B cell (primary cell): ENCODE measurements around the gene RBM28. TPM values are rescaled to one million over a fixed set of nuclear protein-coding genes. Genes with fewer than 3 reads are reported as not detected.

Source experiments
- ATAC-seq: fragments of 200-7000 bp; cut with Tn5 transposase; one replicate; pipeline ENCODE4 v1.10.0; 2021; ENCODE audit warnings: low read depth, mild to moderate bottlenecking, moderate number of reproducible peaks, moderate library complexity
- CTCF ChIA-PET: fragments of 350-600 bp; sonication (Branson Sonifier 250); formaldehyde crosslinking; loops from one replicate; lab custom pipeline; 2021; ENCODE audit warnings: antibody characterized with exemption, inconsistent platforms; lab: Charles Lee
- POLR2A ChIA-PET: fragments of 350-600 bp; sonication (Branson Sonifier 250); formaldehyde crosslinking; loops from one replicate; lab custom pipeline; 2021; ENCODE audit warnings: antibody characterized with exemption; lab: Charles Lee
- DNase-seq: peaks from one replicate; pipeline ENCODE4 v3.0.0; 2013
- H2AFZ ChIP-seq: 2 replicates; pipeline ENCODE4 v1.6.1; 2012; ENCODE audit warnings: mild to moderate bottlenecking, low read depth, low read length; ENCODE audit not compliant: insufficient read depth, poor library complexity, severe bottlenecking
- H3K27ac ChIP-seq, 2 donors: 1 replicate in 1 of 2; 2 replicates in 1 of 2; pipeline ENCODE4 v1.5.1; 2012 to 2013; ENCODE audit warnings: low read length in 2 of 2, mild to moderate bottlenecking in 2 of 2, moderate library complexity in 1 of 2
- H3K27me3 ChIP-seq, 4 experiments: fragments of 200-600 bp in 1 of 4; sonication (generic) in 1 of 4; replicated peaks in 1 of 4; 1 replicate in 2 of 4; 2 replicates in 2 of 4; pipeline versions ENCODE4 v1.6.1 to v1.7.0; 2013 to 2016; ENCODE audit warnings: low read length in 3 of 4, mild to moderate bottlenecking in 2 of 4, mixed read lengths in 1 of 4, moderate library complexity in 1 of 4; ENCODE audit not compliant: insufficient read depth in 4 of 4, control insufficient read depth in 3 of 4; ENCODE audit errors: control extremely low read depth in 1 of 4
- H3K36me3 ChIP-seq, 2 experiments: replicated peaks in 1 of 2; 1 replicate in 1 of 2; 2 replicates in 1 of 2; pipeline versions ENCODE4 v1.6.1 to v1.7.1; 2013; ENCODE audit warnings: low read length in 1 of 2; ENCODE audit not compliant: insufficient read depth in 2 of 2, control insufficient read depth in 1 of 2; ENCODE audit errors: control extremely low read depth in 1 of 2, extremely low read depth in 1 of 2
- H3K4me1 ChIP-seq, 2 donors: fragments of 200-600 bp in 1 of 2; sonication (generic) in 1 of 2; 1 replicate in 1 of 2; 2 replicates in 1 of 2; pipeline versions ENCODE4 v1.5.1 to v1.6.1; 2013 to 2017; ENCODE audit warnings: low read length in 2 of 2; ENCODE audit not compliant: control insufficient read depth in 2 of 2, insufficient read depth in 2 of 2
- H3K4me2 ChIP-seq: replicated peaks from 2 replicates; pipeline ENCODE3; 2012; ENCODE audit warnings: mild to moderate bottlenecking, low read depth, low read length; ENCODE audit not compliant: poor library complexity, severe bottlenecking
- H3K4me3 ChIP-seq, 5 experiments: fragments of 200-600 bp in 1 of 5; sonication (generic) in 1 of 5; 1 replicate in 3 of 5; 2 replicates in 2 of 5; pipeline versions ENCODE4 v1.5.1 to v1.7.0; 2011 to 2016; ENCODE audit warnings: low read length in 4 of 5, mild to moderate bottlenecking in 4 of 5, low read depth in 2 of 5, control low read depth in 1 of 5, moderate library complexity in 1 of 5; ENCODE audit not compliant: insufficient read depth in 1 of 5; ENCODE audit errors: control extremely low read depth in 1 of 5, extremely low read depth in 1 of 5
- H3K79me2 ChIP-seq: fragments of 200-600 bp; sonication (generic); one replicate; pipeline ENCODE4 v1.6.0; 2016; ENCODE audit warnings: low read length; ENCODE audit not compliant: control insufficient read depth, insufficient read depth
- H3K9ac ChIP-seq: fragments of 200-600 bp; sonication (generic); 2 replicates; pipeline ENCODE4 v1.6.1; 2017; ENCODE audit warnings: mild to moderate bottlenecking, low read length, moderate library complexity
- H3K9me3 ChIP-seq, 3 donors: one replicate each; pipeline versions ENCODE4 v1.6.1 to v1.7.1; 2013; ENCODE audit warnings: low read length in 2 of 3; ENCODE audit not compliant: control insufficient read depth in 2 of 3, insufficient read depth in 1 of 3; ENCODE audit errors: control extremely low read depth in 1 of 3
- H4K20me1 ChIP-seq: 2 replicates; pipeline ENCODE4 v1.6.0; 2012; ENCODE audit warnings: mild to moderate bottlenecking, low read length; ENCODE audit not compliant: insufficient read depth, control insufficient read depth, poor library complexity, severe bottlenecking
- H3K27ac Mint-ChIP-seq: one replicate; pipeline ENCODE4 v1.8.0; 2021; ENCODE audit warnings: mixed read lengths
- H3K27me3 Mint-ChIP-seq: one replicate; pipeline ENCODE4 v1.8.0; 2021; ENCODE audit warnings: mixed read lengths
- H3K4me1 Mint-ChIP-seq: one replicate; pipeline ENCODE4 v1.8.0; 2021; ENCODE audit warnings: mixed read lengths
- H3K4me3 Mint-ChIP-seq: one replicate; pipeline ENCODE4 v1.8.0; 2021; ENCODE audit warnings: mixed read lengths
- H3K9me3 Mint-ChIP-seq: one replicate; pipeline ENCODE4 v1.8.0; 2022; ENCODE audit warnings: mixed read lengths; ENCODE audit not compliant: insufficient read depth
- EZH2 ChIP-seq: IDR thresholded peaks from 2 replicates; pipeline ENCODE4 v1.6.1; 2012; ENCODE audit warnings: borderline replicate concordance, low read depth, mild to moderate bottlenecking, moderate library complexity, low read length; ENCODE audit not compliant: insufficient read depth, poor library complexity, severe bottlenecking
- WGBS: methylation state at CpG from one replicate; pipeline ENCODE4 v1.1.5; 2013; ENCODE audit warnings: missing lambda C conversion rate; ENCODE audit not compliant: insufficient coverage; 5-methylcytosine and 5-hydroxymethylcytosine counted together
- intact Hi-C: fragments of 100-400 bp; cut with micrococcal nuclease; formaldehyde crosslinking; loops from one replicate; pipeline ENCODE4 v1.10.0; 2022
- polyA plus RNA-seq: library from polyadenylated mRNA; depleted of rRNA; stranded (reverse); fragments of >200 nt; gene quantifications from 2 replicates; pipeline ENCODE4 v1.2.3, GENCODE V29; 2012
- total RNA-seq, 2 donors: library from RNA; stranded (reverse); fragments of 120-200 nt in 1 of 2; gene quantifications; 1 replicate in 1 of 2; 2 replicates in 1 of 2; pipeline versions ENCODE4 v1.2.3 to v1.2.4, GENCODE V29; 2013 to 2022
- TF ChIP-seq, protein P1 (sequence below): fragments of 200-600 bp; IDR thresholded peaks from one replicate; pipeline ENCODE4 v1.8.0; 2022; ENCODE audit warnings: antibody characterized with exemption, mild to moderate bottlenecking

The RBM28 gene
- total and polyA plus RNA-seq, 2 donors (not counting 1 experiment from before 2014, with no cell fraction given) = 10.7 to 46.2 TPM

DNA sequence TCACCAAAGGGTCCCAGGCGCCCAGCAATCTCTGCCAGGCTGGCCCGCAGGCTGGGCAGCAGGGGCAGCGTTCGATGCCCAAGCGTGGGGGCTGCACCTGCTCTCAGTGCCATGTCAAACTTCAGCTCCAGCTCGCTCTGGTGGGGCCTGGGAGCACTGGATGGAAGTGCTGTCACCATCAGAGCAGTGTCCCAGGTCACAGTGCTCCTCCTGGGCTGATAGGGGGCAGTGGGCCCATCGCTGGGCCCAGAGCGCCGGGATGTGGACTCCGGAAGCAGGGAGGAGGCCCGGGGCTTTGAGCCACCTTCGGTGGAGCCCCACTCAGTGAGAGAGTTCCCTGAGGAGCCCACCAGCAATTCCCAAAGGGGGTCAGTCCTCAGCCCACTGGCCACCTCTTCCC, 15.6 kb upstream of the RBM28 start:
- Histone ChIP-seq H3K27ac (no peak overlapping the region), H3K9ac (no peak overlapping the region), H4K20me1 (no peaks in the 10 kb centered on the region), H3K4me3 (no peak overlapping the region), H3K79me2 (no peaks in the 10 kb centered on the region), H3K27me3 (peaks cover 0 to 48% (median 27%) of the 10 kb centered on the region in 4 experiments), H3K4me1 (peaks cover 15 to 16% of the 10 kb centered on the region in 2 donors), H3K9me3 (peaks cover 0 to 3% (median 0%) of the 10 kb centered on the region in 3 donors), H3K4me2 (no peak overlapping the region), H3K36me3 (no peaks in the 10 kb centered on the region), H2AFZ (no peak overlapping the region)
- POLR2A ChIA-PET = no interaction called here
- Mint-ChIP-seq H3K27me3 (peaks cover 61% of the 10 kb centered on the region), H3K4me3 (peak overlapping the region; percentile 44), H3K4me1 (peaks cover 17% of the 10 kb centered on the region), H3K27ac (no peak overlapping the region), H3K9me3 (no peaks in the 10 kb centered on the region)
- TF ChIP-seq, protein P1, sequence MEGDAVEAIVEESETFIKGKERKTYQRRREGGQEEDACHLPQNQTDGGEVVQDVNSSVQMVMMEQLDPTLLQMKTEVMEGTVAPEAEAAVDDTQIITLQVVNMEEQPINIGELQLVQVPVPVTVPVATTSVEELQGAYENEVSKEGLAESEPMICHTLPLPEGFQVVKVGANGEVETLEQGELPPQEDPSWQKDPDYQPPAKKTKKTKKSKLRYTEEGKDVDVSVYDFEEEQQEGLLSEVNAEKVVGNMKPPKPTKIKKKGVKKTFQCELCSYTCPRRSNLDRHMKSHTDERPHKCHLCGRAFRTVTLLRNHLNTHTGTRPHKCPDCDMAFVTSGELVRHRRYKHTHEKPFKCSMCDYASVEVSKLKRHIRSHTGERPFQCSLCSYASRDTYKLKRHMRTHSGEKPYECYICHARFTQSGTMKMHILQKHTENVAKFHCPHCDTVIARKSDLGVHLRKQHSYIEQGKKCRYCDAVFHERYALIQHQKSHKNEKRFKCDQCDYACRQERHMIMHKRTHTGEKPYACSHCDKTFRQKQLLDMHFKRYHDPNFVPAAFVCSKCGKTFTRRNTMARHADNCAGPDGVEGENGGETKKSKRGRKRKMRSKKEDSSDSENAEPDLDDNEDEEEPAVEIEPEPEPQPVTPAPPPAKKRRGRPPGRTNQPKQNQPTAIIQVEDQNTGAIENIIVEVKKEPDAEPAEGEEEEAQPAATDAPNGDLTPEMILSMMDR = no peak
- no peak for TF ChIP-seq EZH2
- 94% methylated on average over 12 of the region's 12 CpGs for WGBS
- DNase-seq (no peak), ATAC-seq (no peak)
- CTCF ChIA-PET = no interaction called here
- intact Hi-C loops = no loop called here

DNA sequence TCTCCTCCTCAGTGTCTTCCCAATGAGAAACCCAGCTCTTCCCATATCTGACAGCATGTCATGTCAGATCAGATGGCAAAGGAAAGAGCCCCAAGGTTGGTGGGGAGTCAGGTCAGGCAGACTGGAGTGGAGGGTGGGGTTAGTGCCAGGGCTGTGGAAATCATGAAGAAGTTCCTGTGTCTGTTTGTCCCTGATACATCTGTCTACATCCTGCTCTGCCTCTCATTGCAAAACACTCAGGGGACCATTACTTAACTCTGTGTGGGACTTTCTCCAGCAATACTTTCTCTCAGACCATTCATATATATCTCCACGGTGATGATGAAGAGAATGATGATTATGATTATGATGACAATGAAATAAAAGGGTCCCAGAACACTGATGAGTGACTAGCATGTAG, 14.5 kb upstream of the RBM28 start:
- H3K9ac ChIP-seq = no peak overlapping the region
- POLR2A ChIA-PET = no interaction called here
- no peak overlapping the region for H2AFZ ChIP-seq
- no peak for TF ChIP-seq EZH2
- no peak overlapping the region for H3K27ac ChIP-seq
- H3K4me2 ChIP-seq = no peak overlapping the region
- H3K4me1 Mint-ChIP-seq = peaks cover 17% of the 10 kb centered on the region
- DNase-seq (no peak), ATAC-seq (no peak)
- H3K9me3 ChIP-seq = peaks cover 0 to 3% (median 0%) of the 10 kb centered on the region in 3 donors
- H3K4me1 ChIP-seq = peaks cover 15 to 16% of the 10 kb centered on the region in 2 donors
- peaks cover 57% of the 10 kb centered on the region for H3K27me3 Mint-ChIP-seq
- no peak overlapping the region for H3K4me3 ChIP-seq
- intact Hi-C loops = no loop called here
- no peak overlapping the region for H3K4me3 Mint-ChIP-seq
- no CpG with 5 or more reads among the region's 1 CpG for WGBS
- peaks cover 0 to 43% (median 21%) of the 10 kb centered on the region in 4 experiments for H3K27me3 ChIP-seq
- H4K20me1 ChIP-seq = no peaks in the 10 kb centered on the region
- no peaks in the 10 kb centered on the region for H3K9me3 Mint-ChIP-seq
- no peaks in the 10 kb centered on the region for H3K36me3 ChIP-seq
- CTCF ChIA-PET = interaction anchor here (1.1 to 1.2 kb wide), 2 partner anchors 11 to 116 kb away, joined by 3 to 4 read pairs; no protein-coding TSS in a partner anchor
- H3K27ac Mint-ChIP-seq = no peak overlapping the region
- H3K79me2 ChIP-seq = no peaks in the 10 kb centered on the region
